ENCODE results near the gene CHURC1.

CHURC1 gene

GRCh38 chr14:64960762-64961276 is 46.6 kb downstream of the CHURC1 start:
- no peak for DNase-seq

GRCh38 chr14:64963611-64964010 is 49.4 kb downstream of the CHURC1 start:
- DNase-seq = no peak

- no peak for DNase-seq
Measured at GRCh38 chr14:64965356-64966000, 51.2 kb downstream of the CHURC1 start.

GRCh38 chr14:64966976-64967375 is 52.7 kb downstream of the CHURC1 start:
- no peak for DNase-seq

- no peak for DNase-seq
Measured at GRCh38 chr14:64968167-64968566, 53.9 kb downstream of the CHURC1 start.

GRCh38 chr14:64968651-64969050 is 54.4 kb downstream of the CHURC1 start:
- no peak for DNase-seq

- DNase-seq = no peak
Measured at GRCh38 chr14:64970041-64970440, 55.8 kb downstream of the CHURC1 start.

GRCh38 chr14:64970776-64971477 is 56.7 kb downstream of the CHURC1 start:
- DNase-seq = no peak

GRCh38 chr14:64971491-64971942 is 57.3 kb downstream of the CHURC1 start:
- no peak for DNase-seq

GRCh38 chr14:64971943-64972791 is 57.9 kb downstream of the CHURC1 start, which contains the start of gene RAB15:
TSS of gene RAB15 (minus strand) at chr14:64972336. CDS start at chr14:64972076, 260 bp downstream.
- DNase-seq = peak; percentile 25

GRCh38 chr14:64973026-64973442 is 58.8 kb downstream of the CHURC1 start:
- no peak for DNase-seq

GRCh38 chr14:64973826-64974225 is 59.6 kb downstream of the CHURC1 start:
- DNase-seq = no peak

- no peak for DNase-seq
Measured at GRCh38 chr14:64974563-64974962, 60.3 kb downstream of the CHURC1 start.

- DNase-seq = no peak
Measured at GRCh38 chr14:64979336-64980074, 65.2 kb downstream of the CHURC1 start.

GRCh38 chr14:64983439-64984310 is 69.4 kb downstream of the CHURC1 start:
- DNase-seq = peak; percentile 63

All from CD4-positive, alpha-beta T cell treated with Interleukin-4 for 4 hours (primary cell).